B cell (primary cell): ENCODE results near the gene DCTD.

Experiments
- EZH2 ChIP-seq: IDR thresholded peaks from 2 replicates; pipeline ENCODE4 v1.6.1; 2012; ENCODE audit warnings: borderline replicate concordance, low read depth, mild to moderate bottlenecking, moderate library complexity, low read length; ENCODE audit not compliant: insufficient read depth, poor library complexity, severe bottlenecking
- TF ChIP-seq, protein P1 (sequence below): fragments of 200-600 bp; IDR thresholded peaks from one replicate; pipeline ENCODE4 v1.8.0; 2022; ENCODE audit warnings: antibody characterized with exemption, mild to moderate bottlenecking

DNA sequence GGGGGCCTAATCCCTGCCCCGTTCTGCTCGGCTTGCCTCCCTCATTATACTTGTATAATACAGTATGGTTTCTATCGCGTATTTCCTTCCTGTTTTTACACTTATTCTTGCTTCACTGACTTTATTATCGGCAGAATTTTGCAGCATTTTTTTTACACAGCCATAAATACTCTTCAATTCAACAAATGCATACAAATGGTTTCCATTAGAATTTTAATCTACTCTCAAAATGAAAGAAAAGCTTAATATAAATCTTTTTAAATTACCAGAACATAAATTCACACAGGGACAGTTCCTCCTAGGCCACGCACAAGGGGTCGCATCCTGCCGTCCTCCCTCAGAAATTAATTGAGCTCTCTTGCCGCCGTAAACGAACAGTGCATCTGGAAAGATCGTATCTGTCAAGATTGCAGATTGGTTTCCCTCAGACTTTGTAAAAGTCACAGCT lies 42.9 kb downstream of the DCTD start:
- TF ChIP-seq, protein P1, sequence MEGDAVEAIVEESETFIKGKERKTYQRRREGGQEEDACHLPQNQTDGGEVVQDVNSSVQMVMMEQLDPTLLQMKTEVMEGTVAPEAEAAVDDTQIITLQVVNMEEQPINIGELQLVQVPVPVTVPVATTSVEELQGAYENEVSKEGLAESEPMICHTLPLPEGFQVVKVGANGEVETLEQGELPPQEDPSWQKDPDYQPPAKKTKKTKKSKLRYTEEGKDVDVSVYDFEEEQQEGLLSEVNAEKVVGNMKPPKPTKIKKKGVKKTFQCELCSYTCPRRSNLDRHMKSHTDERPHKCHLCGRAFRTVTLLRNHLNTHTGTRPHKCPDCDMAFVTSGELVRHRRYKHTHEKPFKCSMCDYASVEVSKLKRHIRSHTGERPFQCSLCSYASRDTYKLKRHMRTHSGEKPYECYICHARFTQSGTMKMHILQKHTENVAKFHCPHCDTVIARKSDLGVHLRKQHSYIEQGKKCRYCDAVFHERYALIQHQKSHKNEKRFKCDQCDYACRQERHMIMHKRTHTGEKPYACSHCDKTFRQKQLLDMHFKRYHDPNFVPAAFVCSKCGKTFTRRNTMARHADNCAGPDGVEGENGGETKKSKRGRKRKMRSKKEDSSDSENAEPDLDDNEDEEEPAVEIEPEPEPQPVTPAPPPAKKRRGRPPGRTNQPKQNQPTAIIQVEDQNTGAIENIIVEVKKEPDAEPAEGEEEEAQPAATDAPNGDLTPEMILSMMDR = no peak
- no peak for TF ChIP-seq EZH2
